GM18519 (cell line): Measurements from ENCODE around the gene PLXNA4.

Source experiments
- ATAC-seq: cut with Tn5 transposase; IDR thresholded peaks from one replicate; pipeline ENCODE4 v1.9.1; 2021; ENCODE audit warnings: mild to moderate bottlenecking, moderate library complexity; ENCODE audit not compliant: unreplicated experiment, low FRiP score

Gene PLXNA4

DNA sequence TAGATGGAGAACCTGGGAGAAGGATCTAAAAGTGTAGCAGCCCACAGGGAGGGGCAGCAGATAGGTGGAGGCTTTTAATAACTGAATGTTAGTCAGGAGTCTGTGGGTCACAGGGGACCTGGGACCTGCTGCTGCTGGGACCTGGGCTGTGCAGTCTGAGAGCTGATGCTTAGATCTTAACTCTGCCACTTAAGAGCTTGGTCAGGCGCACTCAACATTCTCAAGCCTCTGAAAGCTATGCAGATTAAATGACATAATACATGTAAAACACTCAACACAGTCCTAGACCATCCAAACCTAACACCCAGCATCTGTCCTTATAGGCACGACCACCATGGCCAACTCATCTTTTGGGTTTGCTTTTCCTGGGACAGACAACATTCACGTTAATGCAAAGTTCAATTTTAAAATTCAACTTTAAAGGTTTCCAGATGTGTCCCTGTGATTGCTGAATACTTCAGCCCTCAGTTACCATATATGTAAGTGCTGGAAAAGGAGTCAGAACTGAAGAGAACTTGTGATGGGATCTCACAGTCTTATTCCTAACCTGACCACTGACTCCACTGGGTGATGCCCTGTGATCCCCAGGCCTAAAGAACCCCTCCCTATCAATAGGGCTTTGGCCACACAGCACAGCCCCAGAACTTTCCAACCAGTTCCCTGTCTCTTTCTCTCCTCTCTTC, 321.0 kb downstream of the PLXNA4 start:
- ATAC-seq: no peak

DNA sequence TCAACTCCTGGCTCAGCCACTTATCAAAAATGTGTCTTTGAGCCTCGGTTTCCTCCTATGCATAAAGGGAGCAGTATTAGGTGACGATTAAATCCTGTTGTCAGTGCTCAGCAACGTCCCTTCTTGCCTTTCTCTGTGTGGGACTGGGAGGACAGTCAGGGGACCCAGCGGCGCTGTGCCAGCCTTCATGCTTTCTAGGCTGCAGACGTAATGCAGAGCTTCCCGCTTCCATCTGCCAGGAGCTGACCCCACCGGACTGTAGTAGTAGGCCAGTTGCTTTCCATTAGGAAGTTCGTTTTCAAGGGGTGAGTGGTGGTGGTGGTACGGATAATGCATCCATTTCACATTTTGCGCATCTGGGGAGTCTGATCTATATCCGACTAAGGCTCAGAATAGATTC, 321.8 kb downstream of the PLXNA4 start:
- ATAC-seq: no peak

DNA sequence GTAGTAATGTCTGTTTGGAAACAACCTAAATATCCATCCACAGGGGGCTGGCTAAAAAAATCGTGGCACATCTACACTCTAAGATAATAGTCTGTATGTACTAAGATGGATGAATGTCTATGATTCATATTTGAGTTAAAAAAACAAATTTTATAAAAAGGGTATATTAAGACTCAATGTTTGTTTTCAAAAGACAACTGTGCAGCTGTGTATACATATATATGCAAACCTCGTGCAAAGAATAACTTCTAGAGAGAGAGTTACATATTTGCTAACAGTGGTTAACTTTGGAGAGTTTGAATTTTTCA, 323.5 kb downstream of the PLXNA4 start:
- no peak for ATAC-seq

DNA sequence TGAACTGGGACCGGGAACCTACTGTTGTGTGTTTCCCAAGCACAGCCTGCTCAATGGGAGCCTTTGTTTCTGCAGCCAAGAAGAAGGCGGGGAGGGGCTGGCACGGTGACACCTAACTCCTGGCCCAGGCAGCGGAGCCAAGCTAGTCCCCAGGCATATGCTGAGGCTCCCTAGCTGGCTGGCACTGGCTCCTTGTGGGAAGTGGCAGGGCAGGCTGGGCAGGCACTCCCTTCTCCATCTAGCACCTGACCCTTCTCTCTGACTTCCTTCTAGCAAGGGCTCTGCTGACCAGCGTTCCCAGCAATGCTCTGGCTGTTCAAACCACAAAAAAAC, 325.0 kb downstream of the PLXNA4 start:
- no peak for ATAC-seq

DNA sequence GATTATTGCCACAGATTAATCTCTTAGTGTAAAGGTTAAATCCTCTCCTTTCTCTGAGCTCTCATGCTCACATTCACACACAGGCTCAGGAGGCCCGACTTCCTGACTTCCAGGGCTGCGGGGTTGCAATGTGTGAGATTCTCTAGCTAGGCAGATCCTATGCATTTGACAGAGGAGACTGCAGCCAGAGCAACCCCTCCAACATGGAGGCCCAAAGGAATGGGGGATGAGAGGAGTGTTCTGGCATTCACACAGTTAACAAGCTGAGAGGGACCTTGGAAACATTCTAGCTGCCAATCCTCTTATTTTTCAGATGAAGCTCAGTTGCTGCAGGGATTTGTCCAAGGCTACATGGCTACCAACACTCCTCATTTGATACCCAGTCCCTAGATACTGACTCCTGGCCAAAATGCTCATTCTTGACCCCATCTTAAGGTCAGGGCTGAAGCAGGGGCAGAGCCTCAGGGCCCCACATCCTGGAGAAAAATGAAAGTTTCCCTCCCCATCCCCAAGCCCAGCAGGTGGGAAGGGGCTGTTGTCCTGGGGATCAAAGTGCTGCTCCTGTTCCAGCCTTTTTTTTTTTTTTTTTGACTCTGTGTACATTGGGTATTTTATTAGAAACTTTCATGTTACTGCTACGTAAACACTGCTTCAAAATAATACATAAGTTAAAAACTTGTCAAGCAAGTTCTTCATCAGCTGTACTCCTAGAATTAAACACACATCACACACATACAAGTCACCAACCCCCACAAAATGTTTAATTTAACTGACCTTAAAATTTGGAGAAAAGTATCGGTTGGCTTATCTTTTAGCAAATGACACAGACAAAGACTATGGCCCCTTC, 325.6 kb downstream of the PLXNA4 start:
- no peak for ATAC-seq

DNA sequence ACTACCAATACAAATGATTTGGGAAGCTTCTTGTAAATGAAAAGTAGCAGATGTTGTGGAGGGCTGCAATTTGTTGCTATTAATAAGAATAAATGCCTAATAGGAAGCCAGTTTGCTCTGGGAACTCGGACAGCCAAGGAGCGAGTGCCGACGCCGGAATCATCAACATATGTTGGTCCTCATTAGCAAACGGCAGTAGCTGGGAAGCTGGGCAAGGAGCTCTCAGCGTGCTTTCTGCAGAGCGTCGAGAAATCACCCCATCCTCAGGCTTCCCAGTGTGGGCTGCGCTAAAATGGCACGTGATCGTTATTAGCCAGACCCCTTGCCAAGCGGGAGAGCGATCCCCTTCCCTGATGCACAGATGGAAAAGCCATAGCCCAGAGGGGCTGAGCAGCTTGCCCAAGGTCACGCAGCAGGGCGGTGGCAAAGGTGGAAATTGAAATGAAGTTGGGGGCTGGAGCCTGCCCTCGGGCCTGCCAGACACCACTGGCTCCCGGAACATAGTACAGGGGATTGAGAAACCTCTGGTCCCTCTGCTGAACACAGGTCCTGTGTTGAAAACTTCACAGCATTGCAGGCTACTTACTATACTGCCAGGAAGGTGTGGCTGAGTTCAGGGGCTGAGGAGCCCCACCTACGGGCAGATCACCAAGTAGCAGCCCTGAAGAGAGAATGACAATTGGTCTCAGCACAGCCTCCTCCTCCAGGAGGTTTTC, 326.9 kb downstream of the PLXNA4 start:
- no peak for ATAC-seq

DNA sequence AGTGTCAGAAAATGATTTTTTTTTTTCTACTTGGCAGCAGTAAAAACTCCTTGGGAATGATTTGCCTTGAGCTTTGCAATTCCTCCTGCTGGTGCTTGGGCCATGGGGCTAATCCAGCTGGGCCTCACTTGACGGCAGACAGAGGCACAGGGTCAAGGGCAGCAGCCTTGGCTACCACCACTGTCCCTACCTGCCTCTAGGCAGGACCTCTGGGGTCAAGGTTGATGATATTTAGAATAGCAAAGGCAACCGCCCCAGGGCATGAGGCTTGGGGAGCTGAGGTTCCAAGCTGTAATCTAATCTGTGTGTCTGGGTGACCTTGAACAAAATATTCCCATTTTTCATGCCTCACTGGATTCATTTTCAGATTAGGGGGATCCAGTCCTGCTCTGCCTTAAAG, 327.4 kb downstream of the PLXNA4 start:
- no peak for ATAC-seq

DNA sequence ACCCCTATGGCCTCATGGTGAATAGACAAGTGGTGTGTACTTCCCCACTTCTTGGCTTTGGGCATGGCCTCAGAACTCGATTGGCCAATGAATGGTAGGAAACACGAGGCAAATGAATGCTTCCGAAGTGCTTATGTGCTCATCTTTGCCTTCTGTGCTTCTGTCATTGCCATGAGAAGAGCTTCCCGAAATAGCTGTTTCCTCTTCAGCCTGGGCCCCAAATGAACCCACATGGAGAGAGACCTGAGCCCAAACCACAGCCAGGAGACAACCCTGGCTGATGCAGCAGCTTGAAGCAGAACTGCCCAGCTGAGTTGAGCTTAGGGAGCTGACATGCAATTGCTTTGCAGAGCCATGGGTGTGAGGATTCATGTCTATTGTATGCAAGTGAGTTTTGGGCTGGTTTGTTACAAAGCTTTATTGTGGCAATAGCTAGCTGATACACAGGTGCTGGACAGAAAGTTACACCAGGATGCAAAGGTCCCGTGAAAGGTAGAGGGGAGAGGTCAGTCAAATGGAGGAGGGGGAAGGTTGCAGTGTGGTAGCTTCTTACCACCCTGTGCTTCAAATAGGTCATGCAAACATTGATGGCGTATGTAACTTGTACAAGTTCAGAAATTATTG, 328.2 kb downstream of the PLXNA4 start:
- no peak for ATAC-seq

DNA sequence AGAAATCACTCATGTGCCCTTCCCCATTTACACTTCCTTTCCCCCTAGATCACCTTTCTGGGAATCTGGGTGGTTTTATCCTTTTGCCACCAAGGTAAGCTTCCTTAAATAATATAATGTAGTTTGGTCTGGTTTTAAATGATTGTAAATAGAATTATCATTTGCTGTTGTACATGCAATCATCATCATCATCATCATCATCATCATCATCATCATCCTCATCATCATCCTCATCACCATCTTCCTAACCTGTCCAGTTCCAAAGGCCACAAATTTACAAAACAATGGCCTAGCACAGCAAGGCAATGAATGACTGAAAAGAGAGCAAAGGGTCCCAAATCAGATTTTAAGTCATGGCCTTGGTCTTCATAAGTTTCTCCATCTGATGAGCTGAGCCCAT, 329.7 kb downstream of the PLXNA4 start:
- ATAC-seq: no peak

DNA sequence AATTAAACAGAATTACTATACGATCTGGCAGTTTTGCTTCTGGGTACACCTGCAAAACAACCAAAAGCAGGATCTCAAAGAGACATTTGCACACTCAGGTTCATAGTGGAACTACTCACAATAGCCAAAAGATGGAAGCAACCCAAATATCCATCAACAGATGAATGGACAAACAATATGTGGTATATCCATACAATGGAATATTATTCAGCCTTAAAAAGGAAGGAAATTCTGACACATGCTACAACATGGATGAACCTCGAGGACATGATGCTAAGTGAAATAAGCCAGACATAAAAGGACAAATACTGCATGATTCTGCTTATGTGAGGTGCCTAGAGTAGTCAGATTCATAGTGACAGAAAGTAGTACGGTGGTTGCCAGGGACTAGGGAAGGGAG, 330.7 kb downstream of the PLXNA4 start:
- ATAC-seq: no peak

DNA sequence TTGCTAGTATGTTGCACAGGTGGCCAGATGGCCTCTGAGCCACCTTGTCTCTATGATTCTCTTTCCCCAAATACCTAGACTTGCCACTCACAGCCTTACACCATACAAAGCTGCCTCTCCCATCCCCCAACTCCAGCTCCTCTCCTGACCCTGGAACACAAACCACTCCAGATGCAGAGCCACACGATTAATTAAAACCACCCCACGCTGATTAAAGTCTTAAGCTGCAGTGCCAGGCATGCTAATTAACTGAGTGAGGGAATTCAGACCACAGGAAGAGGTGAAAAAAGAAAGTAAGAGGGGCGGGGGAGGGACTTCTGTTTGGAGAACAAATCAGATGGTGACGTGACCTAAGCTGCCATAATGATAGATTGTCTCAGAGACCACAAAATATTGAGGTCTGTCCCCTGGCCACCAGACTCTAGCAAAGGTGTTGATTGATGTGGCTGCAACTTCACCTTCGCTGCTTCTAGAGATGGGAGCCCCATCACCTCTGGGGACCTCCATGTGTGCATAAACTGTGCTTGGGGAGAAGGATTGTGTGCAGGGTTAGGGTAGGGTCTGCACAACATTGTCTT, 331.3 kb downstream of the PLXNA4 start:
- no peak for ATAC-seq

DNA sequence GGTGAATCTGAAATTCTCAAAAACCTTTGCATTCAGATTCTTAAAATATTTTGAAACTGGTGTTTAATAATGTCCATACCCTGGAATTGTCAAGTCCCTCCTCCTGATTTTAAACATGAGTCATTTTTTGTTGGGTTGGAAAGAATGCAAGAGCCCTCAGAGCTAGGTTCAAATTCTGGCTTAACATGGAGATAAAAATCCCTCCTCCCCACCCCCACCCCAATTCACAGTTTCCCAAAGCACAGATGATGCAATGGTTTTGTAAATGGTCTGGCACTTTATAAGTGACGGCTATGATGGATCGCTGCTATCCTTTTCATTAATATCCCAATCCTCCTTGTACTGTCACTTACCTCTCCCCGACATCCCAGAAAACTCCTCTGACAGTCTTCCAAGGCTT, 332.8 kb downstream of the PLXNA4 start:
- ATAC-seq: no peak

DNA sequence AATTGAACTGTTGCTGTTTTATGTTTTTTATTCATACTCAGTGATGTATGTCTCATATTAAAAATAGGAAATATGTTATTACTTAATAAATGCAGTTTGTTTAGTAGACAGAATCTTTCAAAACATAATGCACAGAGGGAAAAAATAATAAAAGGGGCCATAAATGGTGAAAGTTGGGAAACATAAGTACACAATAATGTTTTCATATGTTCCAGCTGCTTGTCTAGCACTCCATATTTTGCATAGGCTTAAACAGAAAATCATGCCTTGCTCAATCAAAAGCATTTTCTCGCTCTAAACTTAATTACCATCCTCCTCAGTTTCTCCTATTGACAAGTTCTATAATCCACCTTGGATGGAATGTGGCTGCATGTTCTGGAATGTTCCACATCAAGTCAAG, 333.2 kb downstream of the PLXNA4 start:
- ATAC-seq: no peak

DNA sequence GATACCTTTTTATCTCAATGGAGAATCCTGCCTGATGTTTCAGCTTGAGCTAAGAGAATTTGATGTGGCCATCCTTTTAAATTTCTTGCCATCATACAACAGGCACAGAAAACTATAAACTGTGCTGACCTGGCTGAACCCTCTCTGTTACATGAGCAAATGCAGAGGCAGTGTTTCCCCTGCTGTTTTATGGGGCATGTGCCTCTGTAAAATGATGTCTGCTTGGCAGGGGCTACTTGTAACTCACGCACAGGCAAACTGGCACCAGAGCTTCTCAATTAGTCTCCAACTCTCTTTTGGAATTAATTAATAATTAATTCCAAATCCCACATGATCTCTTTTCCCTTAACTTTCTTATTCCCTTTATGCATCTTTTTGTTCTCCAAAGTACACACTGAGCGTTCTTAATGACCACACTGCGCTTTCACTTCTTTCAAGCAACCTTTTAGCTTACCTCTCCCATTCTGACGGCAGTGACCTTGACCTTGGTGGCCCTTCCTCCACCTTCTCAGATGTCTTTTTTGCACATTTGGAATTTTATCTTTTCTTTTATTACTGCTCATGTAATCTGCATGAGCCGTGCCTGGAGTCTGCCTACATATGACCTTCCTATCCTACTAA, 334.0 kb downstream of the PLXNA4 start:
- no peak for ATAC-seq

DNA sequence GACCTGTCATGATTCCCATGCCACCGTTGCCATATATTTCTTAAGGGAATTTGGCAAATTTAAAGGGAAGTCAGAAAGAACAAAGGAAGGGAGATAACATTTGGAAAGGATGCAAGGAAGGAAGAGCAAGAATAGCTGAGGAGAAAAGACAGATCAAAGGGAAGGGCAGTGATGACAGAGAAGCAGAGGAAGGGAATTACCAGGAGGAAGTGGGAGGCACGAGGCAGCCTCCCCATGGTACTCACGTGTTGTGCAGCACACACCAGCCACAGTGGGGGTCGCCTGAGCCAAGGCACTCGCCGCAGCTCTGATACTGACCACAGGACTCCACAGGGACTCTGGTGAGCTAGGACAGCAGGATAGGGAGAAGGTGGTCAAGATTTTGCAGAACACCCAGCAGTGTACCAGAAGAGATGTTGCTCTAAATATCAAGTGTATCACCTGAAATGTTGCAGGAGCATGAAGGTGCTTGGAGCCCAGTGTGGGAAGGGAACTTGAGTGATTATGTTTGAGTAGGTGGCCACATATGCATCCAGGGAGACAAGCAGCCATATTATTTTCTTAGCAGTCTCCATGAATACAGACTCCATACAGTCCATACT, 335.3 kb downstream of the PLXNA4 start:
- ATAC-seq: no peak

DNA sequence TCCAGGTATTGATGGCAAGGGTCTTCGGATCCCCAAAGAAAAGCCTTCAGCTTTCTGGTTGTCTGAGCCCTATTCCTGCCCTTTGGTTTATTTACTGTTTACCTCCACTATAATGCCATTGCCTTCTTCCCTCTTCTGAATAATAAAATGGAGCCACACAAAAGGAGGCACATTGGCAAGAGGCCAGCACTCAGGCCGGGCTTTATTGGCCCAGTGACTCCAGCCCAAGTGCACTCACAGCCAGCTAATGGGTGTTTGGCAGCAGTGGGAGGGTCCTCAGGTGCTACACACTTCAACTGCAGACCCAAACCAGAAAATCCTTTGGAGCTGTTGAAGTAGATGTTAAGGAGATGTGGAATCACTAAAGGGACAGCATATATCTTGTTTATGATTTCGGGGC, 336.0 kb downstream of the PLXNA4 start:
- ATAC-seq: no peak

DNA sequence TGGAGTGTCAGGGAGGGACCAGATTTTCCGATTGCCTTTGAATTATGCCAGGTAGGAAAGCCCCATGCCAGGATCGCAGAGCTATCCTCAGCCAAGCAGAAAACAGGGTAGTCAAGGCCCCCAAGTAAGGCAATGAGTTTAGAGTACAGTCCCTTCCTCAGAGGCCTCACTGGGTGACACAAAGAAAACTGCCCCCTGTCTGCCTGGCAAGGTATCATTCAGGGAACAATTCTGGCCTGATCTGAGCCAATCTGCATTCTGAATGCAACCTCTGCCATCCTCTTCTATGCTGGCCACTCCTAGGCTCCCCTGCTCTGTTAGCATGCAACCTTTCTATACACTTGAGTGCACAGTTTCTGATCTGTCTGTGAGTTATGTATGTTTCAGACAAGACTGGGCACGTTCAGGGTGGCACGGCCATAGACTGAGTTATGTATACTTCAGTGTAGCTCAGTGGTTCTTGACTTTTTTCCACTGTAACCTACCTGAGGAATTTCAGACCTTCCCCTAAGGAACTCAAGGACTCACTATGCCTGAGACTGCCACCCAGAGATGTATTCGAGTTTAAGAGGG, 336.8 kb downstream of the PLXNA4 start:
- no peak for ATAC-seq

DNA sequence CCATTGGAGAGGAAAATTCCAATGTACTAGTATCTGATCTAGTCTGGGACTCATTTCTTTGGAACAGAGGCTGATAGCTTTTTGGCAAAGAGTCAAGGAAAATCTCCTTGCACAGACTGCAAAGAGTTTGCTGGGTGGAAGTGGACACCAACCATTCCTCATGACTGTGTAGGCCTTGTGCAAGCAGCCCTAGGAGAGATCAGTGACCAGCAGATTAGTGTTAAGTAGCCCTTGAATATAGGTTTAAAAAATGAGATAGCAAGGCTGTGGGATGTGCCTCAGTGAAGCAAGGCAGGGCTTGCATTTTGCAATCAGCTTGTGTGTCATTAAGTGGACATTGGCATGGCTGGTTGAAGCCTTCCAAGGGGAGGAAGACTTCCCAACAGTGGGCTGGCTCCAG, 341.6 kb downstream of the PLXNA4 start:
- ATAC-seq: no peak

DNA sequence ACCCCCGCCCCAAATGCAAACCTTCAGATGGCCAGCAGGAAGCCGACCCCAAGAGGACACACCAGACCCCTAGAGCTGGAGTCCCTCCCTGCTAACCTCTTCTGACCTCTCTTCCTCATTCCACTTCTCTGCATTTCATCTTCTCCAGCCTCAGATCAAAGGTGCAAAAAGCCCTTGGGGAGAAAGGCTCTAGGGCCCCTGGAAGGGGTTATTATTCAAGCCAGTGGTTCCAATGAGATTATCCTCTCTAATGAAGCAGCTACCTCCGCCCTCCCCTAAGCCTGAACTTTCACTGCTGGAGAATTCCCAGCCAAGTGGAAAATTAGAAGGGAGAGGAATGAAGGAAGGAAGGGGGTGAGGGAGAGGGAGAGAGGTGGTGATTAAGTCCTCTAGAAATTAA, 343.9 kb downstream of the PLXNA4 start:
- no peak for ATAC-seq

DNA sequence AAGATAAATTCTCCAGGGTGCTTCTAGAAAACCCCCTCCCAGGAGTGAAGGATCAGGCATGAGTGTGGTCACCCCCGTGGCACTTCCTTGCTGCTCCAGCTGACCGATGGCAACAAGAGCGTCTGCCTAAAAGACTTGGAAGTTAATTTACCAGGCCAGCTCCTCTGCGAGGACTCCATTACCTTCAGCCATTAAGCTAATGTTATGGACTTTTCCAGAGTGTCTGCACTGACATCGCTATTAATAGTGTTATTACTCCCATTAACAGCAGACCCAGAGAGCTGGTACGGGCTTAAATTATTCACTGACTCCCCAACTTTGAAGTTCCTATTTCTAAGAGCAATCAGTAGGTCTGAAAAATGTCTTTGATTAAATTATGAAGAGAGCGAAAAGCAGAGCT, 345.8 kb downstream of the PLXNA4 start:
- no peak for ATAC-seq
